Mammary epithelial cell (primary cell): ENCODE data around the gene STAC3.

Source experiments
- CTCF ChIP-seq, 2 donors: IDR thresholded peaks in 1 of 2; conservative IDR thresholded peaks in 1 of 2; 2 replicates each; pipeline ENCODE4 v1.5.1; 2011 to 2012; ENCODE audit warnings: inconsistent platforms in 2 of 2, low read length in 2 of 2, mild to moderate bottlenecking in 2 of 2, control low read depth in 1 of 2, low read depth in 1 of 2; ENCODE audit not compliant: insufficient read depth in 1 of 2; ENCODE audit errors: extremely low read depth in 1 of 2
- EZH2 ChIP-seq: IDR thresholded peaks from 2 replicates; pipeline ENCODE4 v1.6.1; 2012; ENCODE audit warnings: low read length, inconsistent platforms, borderline replicate concordance

DNA sequence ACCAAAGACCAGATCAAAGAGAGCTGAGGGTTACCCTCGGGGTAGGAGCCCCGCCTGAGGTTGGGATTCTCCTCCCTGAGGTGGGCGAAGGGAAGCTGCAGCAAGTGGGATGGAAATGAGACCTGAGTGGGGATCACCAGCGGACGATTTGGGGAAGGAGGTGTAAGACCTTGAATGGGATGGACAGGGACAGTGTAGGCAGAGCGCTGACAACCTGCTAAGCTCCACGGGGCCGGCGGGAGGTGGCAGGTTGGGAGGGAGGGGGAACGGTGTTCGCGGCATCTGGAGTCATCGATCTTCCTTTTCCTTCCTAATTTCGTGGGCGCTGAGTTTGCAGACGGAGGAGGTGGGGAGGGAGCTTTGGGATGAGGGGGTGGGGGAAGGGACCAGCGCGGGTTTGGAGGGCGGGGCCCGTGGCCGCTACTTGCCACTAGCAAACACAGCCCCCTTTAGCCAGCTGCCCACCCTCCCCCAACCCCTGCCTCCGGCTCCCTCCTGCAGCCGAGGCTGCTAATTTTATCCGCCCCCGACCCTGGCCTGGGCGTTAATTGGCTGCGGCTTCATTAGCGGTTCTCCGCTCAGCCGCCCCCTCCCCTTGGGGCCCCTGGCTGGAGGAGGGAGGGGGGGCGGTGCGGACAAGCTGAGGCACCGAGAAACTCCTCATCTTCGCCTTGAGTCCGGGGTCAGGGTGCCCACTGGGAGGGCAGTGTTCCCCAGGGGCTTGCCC, 24.2 kb downstream of the STAC3 start:
- TF ChIP-seq CTCF (conservative IDR thresholded peaks at IDR 0.05 in 1 of 2, IDR thresholded peaks at IDR 0.05 in 1 of 2; ENCODE audit: extremely low read depth in 1 of 2, insufficient read depth in 1 of 2, low read depth in 1 of 2, low read length in 2 of 2) (no peak), EZH2 (no peak)
